ENCODE data around the gene UNC5C. TPM values are rescaled to one million over a fixed set of nuclear protein-coding genes. Genes with fewer than 3 reads are reported as not detected.

Gene UNC5C
- total RNA-seq, 1 experiment from 2014 or later = 0.02 TPM

GRCh38 chr4:95470622-95471021 lies 78.2 kb downstream of the UNC5C start:
- DNase-seq (ENCODE audit: extremely low read depth, low read depth) = no peak

GRCh38 chr4:95469617-95470016 lies 79.2 kb downstream of the UNC5C start:
- DNase-seq (ENCODE audit: extremely low read depth, low read depth) = no peak

- no peak for DNase-seq (ENCODE audit: extremely low read depth, low read depth)
These were observed 82.0 kb downstream of the UNC5C start for GRCh38 chr4:95466791-95467190.

- no peak for DNase-seq (ENCODE audit: extremely low read depth, low read depth)
These were observed 83.8 kb downstream of the UNC5C start for GRCh38 chr4:95465010-95465409.

GRCh38 chr4:95462921-95463320 lies 85.9 kb downstream of the UNC5C start:
- no peak for DNase-seq (ENCODE audit: extremely low read depth, low read depth)

- DNase-seq (ENCODE audit: extremely low read depth, low read depth) = no peak
These were observed 91.4 kb downstream of the UNC5C start for GRCh38 chr4:95457353-95457752.

GRCh38 chr4:95450294-95450693 lies 98.5 kb downstream of the UNC5C start:
- no peak for DNase-seq (ENCODE audit: extremely low read depth, low read depth)

GRCh38 chr4:95446173-95446572 lies 102.6 kb downstream of the UNC5C start:
- DNase-seq (ENCODE audit: extremely low read depth, low read depth) = no peak

GRCh38 chr4:95445251-95445650 lies 103.5 kb downstream of the UNC5C start:
- no peak for DNase-seq (ENCODE audit: extremely low read depth, low read depth)

GRCh38 chr4:95444812-95445211 lies 104.0 kb downstream of the UNC5C start:
- DNase-seq (ENCODE audit: extremely low read depth, low read depth) = no peak

GRCh38 chr4:95439896-95440295 lies 108.9 kb downstream of the UNC5C start:
- no peak for DNase-seq (ENCODE audit: extremely low read depth, low read depth)

GRCh38 chr4:95439071-95439470 lies 109.7 kb downstream of the UNC5C start:
- DNase-seq (ENCODE audit: extremely low read depth, low read depth) = no peak

- DNase-seq (ENCODE audit: extremely low read depth, low read depth) = no peak
These were observed 116.3 kb downstream of the UNC5C start for GRCh38 chr4:95432466-95432865.

GRCh38 chr4:95431678-95432077 lies 117.1 kb downstream of the UNC5C start:
- DNase-seq (ENCODE audit: extremely low read depth, low read depth) = no peak

GRCh38 chr4:95429416-95429815 lies 119.4 kb downstream of the UNC5C start:
- DNase-seq (ENCODE audit: extremely low read depth, low read depth) = no peak

- no peak for DNase-seq (ENCODE audit: extremely low read depth, low read depth)
These were observed 120.3 kb downstream of the UNC5C start for GRCh38 chr4:95428291-95429070.

- DNase-seq (ENCODE audit: extremely low read depth, low read depth) = no peak
These were observed 122.3 kb downstream of the UNC5C start for GRCh38 chr4:95426455-95426854.

- no peak for DNase-seq (ENCODE audit: extremely low read depth, low read depth)
These were observed 126.3 kb downstream of the UNC5C start for GRCh38 chr4:95422436-95422835.

- no peak for DNase-seq (ENCODE audit: extremely low read depth, low read depth)
These were observed 126.9 kb downstream of the UNC5C start for GRCh38 chr4:95421869-95422268.

- DNase-seq (ENCODE audit: extremely low read depth, low read depth) = no peak
These were observed 131.2 kb downstream of the UNC5C start for GRCh38 chr4:95417531-95417930.

GRCh38 chr4:95415346-95415771 lies 133.4 kb downstream of the UNC5C start:
- no peak for DNase-seq (ENCODE audit: extremely low read depth, low read depth)

- no peak for DNase-seq (ENCODE audit: extremely low read depth, low read depth)
These were observed 137.2 kb downstream of the UNC5C start for GRCh38 chr4:95411371-95412088.

All from NCI-H460 (cell line).